ENCODE data around the gene KPNA2.
A peak's percentile ranks its signal among the peaks of the same experiment; 100 is the strongest.
"Not testable (repeated sequence)": the region's sequence is repeated elsewhere in the genome, so short reads cannot be mapped to it uniquely, and the experiment has no call there.

The KPNA2 gene

DNA sequence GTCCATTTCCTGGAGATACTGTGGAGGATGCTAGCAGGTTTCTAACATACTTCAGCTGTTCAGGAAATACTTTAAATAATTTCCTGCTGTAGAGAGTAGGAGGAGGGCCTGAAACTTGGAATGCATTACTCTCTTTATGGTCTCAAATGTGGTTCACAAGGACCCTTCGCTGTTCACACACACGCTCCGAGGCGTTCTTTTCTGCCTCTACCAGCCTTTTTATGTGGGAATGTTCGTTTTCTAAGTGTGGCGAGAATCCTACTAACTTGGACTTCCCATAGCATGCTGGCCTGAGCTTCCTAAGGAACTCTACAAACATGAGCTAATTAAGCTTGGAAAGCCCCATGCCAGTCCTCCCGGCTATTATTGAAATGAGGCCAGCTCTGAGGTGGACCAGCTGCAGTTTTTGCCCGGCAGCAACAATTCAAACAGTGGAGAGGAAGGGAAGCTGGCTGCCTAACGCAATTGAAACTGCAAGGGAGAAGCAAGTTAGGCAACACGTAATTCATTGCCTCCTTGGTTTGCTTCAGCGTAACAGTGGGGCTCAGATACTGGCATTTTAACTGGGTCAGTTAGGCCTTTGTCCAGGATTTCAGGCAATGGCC, 18.9 kb downstream of the KPNA2 start:
- no peak for DNase-seq (ENCODE audit: low read depth, low spot score)
- peak overlapping the region; percentile 27 for H3K27ac ChIP-seq

DNA sequence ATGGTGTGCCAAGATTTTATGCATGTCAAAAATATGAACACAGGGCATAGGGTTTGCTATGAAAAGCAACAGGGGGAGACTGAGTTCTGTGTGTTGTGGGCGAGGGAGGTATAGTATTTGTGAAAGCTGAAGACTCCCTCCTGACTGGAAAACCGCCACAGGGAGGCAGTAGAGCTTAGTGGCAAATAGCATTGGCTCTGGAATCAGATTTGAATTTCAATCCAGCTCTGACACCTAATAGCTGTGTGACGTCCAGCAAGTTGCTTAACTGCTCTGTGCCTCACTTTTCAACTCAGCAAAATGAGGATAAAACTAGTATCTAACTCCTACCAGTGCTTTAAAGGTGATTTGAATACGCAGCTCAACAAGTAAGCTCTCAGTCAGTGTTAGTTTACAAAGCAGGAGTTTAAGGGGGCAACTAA, 22.0 kb downstream of the KPNA2 start:
- no peak for DNase-seq (ENCODE audit: low read depth, low spot score)
- no peak overlapping the region for H3K27ac ChIP-seq

DNA sequence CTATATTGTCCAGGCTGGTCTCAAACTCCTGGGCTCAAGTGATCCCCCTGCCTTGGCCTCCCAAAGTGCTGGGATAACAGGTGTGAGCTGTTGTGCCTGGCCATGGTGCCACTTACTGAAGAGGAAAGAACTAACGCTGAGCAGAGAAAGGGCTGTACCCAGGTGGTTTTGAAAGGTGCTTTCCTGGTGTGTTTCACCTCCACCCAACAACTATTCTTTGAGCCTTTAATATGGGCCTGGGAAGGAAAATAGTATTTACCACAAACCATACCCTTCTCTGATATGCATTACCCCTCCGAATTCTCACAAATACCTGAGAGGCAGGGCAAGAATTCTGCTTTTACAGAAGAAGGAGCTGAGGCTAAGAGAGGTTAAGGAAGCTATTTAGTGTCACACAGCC, 24.8 kb downstream of the KPNA2 start:
- no peak overlapping the region for H3K27ac ChIP-seq
- no peak for DNase-seq (ENCODE audit: low read depth, low spot score)

DNA sequence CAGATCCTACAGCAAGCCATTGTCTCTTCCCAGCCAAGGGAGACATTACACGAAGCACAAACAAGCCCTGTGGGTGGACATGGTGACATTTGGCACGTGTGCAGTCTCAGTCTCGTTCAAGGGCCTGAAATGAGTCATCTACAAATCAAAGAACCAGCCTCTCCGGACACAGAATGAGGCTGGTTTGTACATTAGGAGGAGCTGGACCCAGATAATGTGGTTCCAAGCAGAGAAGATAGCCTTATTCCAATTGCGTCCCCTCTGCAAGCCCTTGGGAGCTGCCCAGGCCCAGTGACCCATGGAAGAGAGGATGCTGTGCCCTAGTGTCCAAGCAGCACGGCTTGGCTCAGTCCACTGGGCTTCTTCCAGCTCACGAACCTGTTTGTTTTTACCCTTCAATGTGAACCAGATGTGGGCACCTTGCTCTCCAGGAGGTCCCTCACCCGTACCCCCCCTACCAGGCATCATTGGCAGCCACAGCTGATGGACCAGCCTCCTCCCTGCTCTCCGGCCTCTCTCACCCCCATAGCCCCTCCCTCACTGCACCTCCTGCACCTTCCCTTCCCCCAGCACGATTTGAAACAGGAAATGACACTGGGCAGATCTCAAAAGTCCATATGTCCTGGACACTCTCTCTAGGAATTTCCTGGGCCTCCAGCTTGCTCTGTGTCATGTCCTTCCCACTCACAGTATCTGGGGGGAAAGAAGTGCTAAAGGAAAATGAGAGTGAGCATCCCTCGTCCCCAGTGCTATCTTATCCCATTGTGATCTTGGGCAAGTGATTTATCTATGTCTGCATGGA, 26.2 kb downstream of the KPNA2 start:
- H3K27ac ChIP-seq = no peak overlapping the region
- no peak for DNase-seq (ENCODE audit: low read depth, low spot score)

DNA sequence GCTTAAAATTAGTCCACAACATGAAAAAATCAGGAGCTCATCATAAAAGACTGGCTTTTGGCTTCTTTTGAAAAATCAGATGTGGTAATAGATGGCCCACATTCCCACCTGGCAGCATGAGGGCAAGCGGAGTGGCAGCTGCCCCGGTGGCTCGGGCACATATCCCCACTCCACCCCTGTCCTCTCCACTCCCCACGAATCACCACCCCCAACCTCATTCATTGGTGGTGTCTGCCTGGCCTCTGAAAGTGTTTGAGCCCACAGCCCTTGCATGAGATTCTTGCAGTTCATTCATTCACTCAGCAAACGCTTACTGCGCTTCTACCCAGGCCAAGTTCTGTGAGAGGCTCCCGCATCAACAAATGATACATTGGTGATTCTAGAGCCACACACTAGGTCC, 29.8 kb downstream of the KPNA2 start:
- not testable (repeated sequence) for H3K27ac ChIP-seq; DNase-seq (ENCODE audit: low read depth, low spot score)

DNA sequence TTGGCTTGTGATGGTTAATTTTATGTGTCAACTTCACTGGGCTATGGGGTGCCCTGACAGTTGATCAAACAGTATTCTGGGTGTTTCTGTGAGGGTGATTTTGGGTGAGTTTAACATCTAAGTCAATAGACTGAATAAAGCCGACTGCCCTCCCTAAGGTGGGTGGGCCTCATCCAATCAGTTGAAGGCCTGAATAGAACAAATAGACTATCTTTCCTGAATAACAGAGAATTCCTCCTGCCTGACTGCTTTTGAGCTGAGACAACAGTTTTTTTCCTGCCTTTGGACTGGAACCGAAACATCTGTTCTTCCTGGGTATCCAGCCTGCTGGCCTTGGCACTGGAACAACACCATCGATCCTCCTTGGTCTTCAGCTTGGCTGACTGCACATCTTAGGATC, 33.0 kb downstream of the KPNA2 start:
- not testable (repeated sequence) for H3K27ac ChIP-seq; DNase-seq (ENCODE audit: low read depth, low spot score)

DNA sequence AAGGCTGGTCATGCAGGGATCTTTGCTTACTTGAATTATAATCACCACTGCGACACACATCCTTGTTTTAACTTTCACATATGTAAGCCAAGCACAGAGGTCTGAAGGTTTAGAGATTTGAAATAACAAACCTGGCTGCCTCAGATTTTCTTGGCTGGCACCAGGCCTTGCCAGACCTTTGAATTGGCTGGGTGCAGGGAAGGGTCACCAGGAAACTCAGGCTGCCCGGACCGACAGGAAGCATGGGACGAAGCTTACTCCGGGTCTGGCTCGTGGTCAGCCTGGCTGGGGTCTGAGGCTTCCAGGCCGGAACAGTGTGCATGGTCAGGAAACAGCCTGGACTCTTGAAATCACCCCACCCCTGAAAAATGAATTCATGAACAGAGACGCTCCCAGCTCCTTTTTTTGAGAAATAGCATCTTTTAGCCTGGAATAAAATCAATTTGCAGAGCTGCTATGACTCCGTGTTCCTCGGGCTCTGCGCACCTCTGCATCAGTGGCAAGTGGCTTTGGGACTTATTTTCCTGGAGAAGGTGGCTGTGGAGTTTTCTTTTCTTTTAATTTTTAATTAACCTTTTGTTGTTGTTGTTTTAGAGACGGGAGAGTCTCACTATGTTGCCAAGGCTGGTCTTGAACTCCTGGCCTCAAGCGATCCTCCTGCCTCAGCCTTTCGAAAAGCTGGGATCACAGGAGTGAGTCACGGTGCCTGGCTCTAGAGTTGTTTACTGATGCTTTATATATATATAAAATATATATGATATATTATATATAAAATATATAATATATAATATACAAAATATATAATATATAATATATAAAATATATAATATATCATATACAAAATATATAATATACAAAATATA, 35.3 kb downstream of the KPNA2 start:
- DNase-seq (ENCODE audit: low read depth, low spot score); H3K27ac ChIP-seq: not testable (repeated sequence)

DNA sequence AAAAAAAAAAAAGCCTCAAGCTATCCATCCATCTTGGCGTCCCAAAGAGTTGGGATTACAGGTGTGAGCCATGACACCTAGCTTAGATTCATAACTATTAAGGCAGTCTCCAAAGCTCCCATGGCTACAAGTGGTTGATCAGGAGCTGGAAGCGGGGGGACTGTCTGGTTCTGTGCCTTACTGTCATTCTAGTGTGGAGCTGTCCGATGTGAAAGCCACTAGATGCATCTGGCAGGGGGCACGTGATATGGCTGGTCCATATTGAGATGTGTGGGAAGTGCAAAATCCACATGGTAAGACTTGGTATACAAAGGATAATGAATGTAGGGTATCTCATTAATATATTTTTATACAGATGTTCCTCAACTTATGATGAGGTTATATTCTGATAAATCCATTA, 38.7 kb downstream of the KPNA2 start:
- DNase-seq (ENCODE audit: low read depth, low spot score) = no peak
- H3K27ac ChIP-seq = no peak overlapping the region

DNA sequence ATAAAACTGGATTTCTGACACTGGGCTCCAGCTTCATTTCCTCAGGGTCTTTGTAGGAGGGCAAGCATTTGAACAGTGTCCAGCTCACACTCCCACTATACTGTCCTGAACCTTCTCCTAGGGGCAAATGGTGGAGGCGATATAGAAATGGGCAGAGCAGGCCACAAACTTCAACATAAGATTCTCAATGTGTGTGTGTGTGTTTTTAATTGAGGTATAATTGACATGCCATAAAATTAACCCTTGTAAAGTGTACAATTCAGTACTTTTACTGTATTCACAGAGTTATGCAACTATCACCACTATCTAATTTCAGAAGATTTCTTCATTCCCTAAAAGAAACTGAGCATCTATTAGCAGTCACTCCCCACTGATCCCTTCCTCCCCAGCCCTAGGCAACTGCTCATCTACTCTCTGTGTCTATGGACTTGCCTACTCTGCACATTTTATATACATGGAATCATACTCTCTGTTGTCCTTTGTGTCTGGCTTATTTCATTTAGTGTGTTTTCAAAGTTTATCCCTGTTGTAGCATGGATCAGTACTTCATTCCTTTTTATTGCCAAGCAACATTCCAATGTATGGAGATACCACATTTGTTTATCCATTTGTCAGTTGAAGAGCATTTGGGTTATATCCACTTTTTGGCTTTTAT, 40.5 kb downstream of the KPNA2 start:
- DNase-seq (ENCODE audit: low read depth, low spot score) = not testable (repeated sequence)
- H3K27ac ChIP-seq = peak overlapping the region; percentile 15

DNA sequence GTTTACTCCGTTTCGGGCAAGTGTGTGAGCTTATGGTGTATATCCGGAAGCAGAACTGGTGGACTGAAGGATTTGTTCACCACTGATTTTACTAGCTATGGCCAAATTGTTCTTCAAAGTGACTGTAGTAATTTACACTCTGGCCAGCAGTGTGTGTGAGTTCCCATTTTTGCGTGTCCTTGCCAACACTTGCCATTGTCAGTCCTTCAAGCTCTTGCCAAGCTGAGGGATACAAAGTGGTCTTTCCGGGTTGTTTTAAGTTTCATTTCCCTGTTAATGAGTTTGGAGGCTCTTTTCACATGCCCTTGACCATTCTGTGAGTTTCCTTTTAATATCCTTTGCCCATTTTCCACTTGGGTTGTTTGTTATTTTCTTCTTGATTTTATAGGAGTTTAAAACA, 42.0 kb downstream of the KPNA2 start:
- H3K27ac ChIP-seq; DNase-seq (ENCODE audit: low read depth, low spot score): not testable (repeated sequence)

DNA sequence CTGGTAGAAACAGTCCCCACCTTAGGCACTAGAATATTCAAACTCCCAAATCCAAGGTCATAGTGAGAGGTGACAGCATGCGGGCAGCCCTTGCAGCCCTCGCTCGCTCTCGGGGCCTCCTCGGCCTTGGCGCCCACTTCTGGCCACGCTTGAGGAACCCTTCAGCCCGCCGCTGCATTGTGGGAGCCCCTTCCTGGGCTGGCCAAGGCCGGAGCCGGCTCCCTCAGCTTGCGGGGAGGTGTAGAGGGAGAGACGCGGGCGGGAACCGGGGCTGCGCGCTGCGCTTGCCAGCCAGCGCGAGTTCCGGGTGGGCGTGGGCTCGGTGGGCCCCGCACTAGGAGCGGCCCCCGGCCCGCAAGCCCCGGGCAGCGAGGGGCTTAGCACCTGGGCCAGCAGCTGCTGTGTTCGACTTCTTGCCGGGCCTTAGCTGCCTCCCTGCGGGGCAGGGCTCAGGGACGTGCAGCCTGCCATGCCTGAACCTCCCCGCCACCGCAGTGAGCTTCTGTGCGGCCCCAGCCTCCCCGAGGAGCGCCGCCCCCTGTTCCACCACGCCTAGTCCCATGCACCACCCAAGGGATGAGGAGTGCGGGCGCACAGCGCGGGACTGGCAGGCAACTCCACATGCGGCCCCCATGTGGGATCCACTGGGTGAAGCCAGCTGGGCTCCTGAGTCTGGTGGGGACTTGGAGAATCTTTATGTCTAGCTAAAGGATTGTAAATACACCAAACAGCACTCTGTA, 45.0 kb downstream of the KPNA2 start:
- no peak for DNase-seq (ENCODE audit: low read depth, low spot score)
- no peak overlapping the region for H3K27ac ChIP-seq

DNA sequence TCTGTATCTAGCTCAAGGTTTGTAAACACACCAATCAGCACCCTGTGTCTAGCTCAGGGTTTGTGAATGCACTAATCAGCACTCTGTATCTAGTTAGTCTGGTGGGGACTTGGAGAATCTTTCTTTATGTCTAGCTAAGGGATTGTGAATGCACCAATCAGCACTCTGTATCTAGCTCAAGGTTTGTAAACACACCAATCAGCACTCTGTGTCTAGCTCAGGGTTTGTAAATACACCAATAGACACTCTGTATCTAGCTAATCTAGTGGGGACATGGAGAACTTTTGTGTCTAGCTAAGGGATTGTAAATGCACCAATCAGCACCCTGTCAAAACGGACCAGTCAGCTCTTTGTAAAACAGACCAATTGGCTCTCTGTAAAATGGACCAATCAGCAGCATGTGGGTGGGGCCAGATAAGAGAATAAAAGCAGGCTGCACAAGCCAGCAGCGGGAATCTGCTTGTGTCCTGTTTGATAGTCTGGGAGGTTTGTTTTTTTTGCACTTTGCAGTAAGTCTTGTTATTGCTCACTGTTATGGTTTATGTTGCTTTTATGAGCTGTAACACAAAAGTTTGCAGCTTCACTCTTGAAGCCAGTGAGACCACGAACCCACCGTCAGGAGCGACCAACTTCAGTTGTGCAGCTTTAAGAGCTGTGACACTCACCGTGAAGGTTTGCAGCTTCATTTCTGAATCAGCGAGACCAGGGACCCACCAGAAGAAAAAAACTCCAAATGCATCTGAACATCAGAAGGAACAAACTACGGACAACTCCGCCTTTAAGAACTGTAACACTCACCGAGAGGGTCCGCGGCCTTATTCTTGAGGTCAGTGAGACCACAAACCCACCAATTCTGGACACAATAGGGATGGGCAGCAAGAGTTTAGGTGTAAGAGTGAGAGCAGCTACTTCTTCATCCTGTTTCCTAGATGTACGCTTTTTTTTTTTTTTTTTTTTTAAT, 46.0 kb downstream of the KPNA2 start:
- not testable (repeated sequence) for H3K27ac ChIP-seq; DNase-seq (ENCODE audit: low read depth, low spot score)

DNA sequence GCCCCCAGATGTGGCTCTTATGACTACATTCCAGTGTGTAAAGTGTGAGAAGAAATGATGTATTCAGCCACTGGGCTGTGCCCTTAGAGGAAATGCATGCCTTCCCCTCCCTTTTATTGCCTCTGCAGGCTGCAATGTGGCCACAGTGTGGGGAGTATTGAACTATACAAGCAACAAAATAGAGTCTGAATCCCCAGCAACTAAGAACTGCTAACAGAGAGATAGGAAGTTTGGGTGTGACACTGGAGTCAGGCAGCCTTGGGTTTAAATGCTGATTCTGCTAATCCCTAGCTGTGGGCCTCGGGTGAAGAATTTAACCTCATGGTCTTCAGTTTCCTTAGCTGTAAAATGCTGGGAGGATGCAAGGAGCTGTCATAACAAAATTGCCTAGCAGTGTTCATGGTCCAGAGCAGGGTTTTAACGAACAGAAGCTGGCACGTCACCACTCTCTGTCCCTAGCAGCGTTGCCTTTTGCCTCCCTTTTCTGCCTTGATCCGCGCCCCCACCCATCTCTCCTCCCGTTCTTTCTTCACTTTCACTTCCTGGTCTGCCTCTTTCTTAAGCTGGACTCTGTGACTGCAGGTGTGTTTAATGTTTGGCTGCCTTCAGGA, 50.3 kb downstream of the KPNA2 start:
- no peak overlapping the region for H3K27ac ChIP-seq
- DNase-seq (ENCODE audit: low read depth, low spot score) = no peak

DNA sequence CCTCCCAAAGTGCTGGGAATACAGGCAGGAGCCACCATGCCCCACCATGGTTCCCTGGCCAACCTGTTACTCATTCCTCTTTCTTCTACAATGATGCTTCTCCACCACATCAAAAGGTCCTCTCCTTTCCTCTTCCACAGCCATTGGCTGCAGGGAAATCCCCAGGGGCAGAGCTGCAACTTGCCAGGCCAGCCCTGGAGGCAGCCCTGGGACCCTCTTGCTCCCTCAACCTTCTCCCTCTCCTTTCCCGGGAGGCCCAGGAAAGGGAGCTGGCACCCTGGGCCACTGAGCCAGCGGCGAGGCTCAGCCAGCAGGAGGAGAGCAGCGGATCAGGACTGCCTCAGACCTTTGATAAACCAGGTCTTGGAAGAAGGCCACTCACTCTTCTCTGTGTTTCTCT, 51.1 kb downstream of the KPNA2 start:
- H3K27ac ChIP-seq; DNase-seq (ENCODE audit: low read depth, low spot score): not testable (repeated sequence)

DNA sequence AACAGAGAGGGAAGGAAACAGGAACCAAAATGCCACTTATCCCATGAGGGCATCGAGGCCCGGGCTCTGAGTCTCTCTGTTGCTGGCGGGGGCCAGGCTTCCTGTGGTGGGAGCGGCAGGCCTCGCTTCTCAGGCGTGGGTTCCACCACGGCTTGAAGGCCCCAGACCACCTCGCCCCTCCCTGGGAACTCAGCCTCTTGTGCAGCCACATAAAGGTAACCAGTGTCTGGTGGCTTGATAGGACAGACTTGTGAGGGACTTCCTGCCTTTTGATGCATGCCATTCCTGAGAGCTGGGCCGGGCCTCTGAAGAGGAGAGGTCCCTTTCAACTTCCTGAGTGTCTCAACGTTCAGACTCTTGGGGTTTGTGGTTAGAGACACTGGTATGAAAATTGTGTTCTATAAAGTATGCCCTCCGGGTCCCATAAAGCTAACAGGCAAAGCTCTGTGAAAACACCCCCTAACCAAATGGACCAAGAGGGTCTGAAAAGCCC, 51.6 kb downstream of the KPNA2 start:
- not testable (repeated sequence) for DNase-seq (ENCODE audit: low read depth, low spot score); H3K27ac ChIP-seq

DNA sequence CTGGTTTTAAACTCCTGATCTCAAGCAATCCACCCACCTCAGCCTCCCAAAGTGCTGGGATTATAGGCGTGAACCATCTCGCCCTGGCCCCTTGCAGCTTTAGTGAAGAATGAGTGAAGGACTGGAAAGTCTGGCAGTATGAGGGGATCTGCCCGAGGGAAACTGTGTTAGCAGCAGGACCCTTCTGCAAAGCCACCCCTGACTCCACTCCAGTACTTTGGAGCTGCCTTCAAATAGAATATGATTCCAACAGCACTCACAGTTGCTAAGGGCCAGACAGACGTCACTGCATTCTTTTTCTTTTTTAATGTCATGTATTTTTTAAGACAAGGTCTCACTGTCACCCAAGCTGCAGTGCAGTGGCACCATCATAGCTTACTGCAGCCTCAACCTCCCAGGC, 52.3 kb downstream of the KPNA2 start:
- no peak for DNase-seq (ENCODE audit: low read depth, low spot score)
- H3K27ac ChIP-seq = no peak overlapping the region

DNA sequence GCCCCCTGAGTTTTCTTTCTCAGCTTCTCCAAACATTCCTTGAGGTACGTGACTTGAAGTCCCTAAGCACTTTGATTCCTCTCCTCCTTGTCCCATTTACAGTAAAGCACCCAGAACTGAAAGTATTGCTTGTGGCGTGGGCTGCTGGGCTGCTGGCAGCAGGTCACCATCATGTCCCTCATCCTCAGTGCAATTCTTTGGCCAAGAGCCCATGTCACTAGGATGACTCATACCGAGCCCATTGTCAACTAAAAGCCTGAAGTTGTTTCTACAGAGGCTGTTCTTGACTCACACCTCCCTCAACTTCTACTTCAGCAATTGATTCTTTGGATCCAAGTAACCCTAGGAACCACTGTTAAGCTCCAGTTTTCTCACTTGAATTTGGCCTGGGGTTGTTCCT, 54.3 kb downstream of the KPNA2 start:
- DNase-seq (ENCODE audit: low read depth, low spot score) = no peak

DNA sequence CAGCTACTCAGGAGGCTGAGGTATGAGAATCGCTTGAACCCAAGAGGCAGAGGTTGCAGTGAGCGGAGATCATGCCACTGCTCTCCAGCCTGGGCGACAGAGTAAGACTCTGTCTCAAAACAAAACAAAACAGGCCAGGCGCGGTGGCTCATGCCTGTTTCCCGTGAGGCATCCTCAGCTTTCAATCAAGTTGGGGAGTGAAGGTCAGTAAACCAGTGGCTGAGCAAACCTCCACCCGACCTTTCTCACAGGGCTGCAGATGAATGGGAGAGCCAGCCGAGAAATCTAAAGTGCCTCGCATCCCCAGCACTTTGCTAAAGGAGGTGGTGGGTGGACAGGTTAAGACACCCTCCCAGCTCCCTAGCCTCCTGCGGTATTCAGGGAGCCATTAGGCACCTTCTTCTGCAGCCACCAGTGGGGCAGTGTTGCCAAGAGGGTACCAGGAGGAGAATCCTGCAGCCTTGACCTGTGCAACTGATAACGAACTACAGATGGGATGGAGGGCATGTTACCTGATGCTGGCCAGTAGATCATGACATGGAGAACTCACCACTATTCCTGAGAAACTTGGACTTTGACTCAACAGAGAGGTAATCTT, 59.0 kb downstream of the KPNA2 start:
- no peak for DNase-seq (ENCODE audit: low read depth, low spot score)

More for the DNA sequence above, 54.3 kb downstream of the KPNA2 start:
- H3K27ac ChIP-seq = no peak overlapping the region

More for the DNA sequence above, 59.0 kb downstream of the KPNA2 start:
- no peak overlapping the region for H3K27ac ChIP-seq
